ENCODE results near the gene P2RX5. TPM values are rescaled to one million over a fixed set of nuclear protein-coding genes. Genes with fewer than 3 reads are reported as not detected.

P2RX5 gene
- total RNA-seq, 1 experiment from 2014 or later: 8.8 TPM

- TF ChIP-seq MLX (CRISPR knock-in tag; IDR thresholded peaks at IDR 0.05) (no peak), USF1 (CRISPR knock-in tag; IDR thresholded peaks at IDR 0.05) (no peak), ZNF121 (CRISPR knock-in tag; IDR thresholded peaks at IDR 0.05) (no peak), ZNF232 (CRISPR knock-in tag; IDR thresholded peaks at IDR 0.05) (no peak), ZNF532 (CRISPR knock-in tag; IDR thresholded peaks at IDR 0.05; ENCODE audit: borderline replicate concordance) (no peak), GTF2I (CRISPR knock-in tag; conservative IDR thresholded peaks at IDR 0.05) (no peak), NR1H2 (CRISPR knock-in tag; IDR thresholded peaks at IDR 0.05) (no peak), IRF2 (CRISPR knock-in tag; IDR thresholded peaks at IDR 0.05; ENCODE audit: borderline replicate concordance, low read depth) (no peak)
Measured at GRCh38 chr17:3744014-3744413, 48.1 kb upstream of the P2RX5 start (continued).

GRCh38 chr17:3740611-3741073 is 44.7 kb upstream of the P2RX5 start:
- H3K27ac Mint-ChIP-seq: no peak overlapping the region
- H3K4me3 Mint-ChIP-seq: no peak overlapping the region
- no peaks in the 10 kb centered on the region for H3K9me3 Mint-ChIP-seq
- CTCF ChIA-PET: interaction anchor here (0.6 to 5.8 kb wide), 11 partner anchors 10 to 173 kb away, joined by 3 to 125 read pairs (median 7); partner anchors contain the start of genes HASPIN and NCBP3
- POLR2A ChIA-PET: no interaction called here
- no peaks in the 10 kb centered on the region for H3K27me3 Mint-ChIP-seq (ENCODE audit: low read depth)
- TF ChIP-seq TEAD4 (CRISPR knock-in tag; IDR thresholded peaks at IDR 0.05): no peak
- TF ChIP-seq TEAD1 (CRISPR knock-in tag; IDR thresholded peaks at IDR 0.05): no peak
- no peak for TF ChIP-seq KAT7 (CRISPR knock-in tag; IDR thresholded peaks at IDR 0.05; ENCODE audit: borderline replicate concordance)
- no peak for TF ChIP-seq ERG (CRISPR knock-in tag; IDR thresholded peaks at IDR 0.05)
- TF ChIP-seq ELF4 (CRISPR knock-in tag; IDR thresholded peaks at IDR 0.05; ENCODE audit: low read depth): no peak
- no peak for TF ChIP-seq ATF3 (CRISPR knock-in tag; conservative IDR thresholded peaks at IDR 0.05)
- TF ChIP-seq, protein P1, sequence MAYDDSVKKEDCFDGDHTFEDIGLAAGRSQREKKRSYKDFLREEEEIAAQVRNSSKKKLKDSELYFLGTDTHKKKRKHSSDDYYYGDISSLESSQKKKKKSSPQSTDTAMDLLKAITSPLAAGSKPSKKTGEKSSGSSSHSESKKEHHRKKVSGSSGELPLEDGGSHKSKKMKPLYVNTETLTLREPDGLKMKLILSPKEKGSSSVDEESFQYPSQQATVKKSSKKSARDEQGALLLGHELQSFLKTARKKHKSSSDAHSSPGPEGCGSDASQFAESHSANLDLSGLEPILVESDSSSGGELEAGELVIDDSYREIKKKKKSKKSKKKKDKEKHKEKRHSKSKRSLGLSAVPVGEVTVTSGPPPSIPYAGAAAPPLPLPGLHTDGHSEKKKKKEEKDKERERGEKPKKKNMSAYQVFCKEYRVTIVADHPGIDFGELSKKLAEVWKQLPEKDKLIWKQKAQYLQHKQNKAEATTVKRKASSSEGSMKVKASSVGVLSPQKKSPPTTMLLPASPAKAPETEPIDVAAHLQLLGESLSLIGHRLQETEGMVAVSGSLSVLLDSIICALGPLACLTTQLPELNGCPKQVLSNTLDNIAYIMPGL (CRISPR knock-in tag; IDR thresholded peaks at IDR 0.05): no peak
- TF ChIP-seq, protein P2, sequence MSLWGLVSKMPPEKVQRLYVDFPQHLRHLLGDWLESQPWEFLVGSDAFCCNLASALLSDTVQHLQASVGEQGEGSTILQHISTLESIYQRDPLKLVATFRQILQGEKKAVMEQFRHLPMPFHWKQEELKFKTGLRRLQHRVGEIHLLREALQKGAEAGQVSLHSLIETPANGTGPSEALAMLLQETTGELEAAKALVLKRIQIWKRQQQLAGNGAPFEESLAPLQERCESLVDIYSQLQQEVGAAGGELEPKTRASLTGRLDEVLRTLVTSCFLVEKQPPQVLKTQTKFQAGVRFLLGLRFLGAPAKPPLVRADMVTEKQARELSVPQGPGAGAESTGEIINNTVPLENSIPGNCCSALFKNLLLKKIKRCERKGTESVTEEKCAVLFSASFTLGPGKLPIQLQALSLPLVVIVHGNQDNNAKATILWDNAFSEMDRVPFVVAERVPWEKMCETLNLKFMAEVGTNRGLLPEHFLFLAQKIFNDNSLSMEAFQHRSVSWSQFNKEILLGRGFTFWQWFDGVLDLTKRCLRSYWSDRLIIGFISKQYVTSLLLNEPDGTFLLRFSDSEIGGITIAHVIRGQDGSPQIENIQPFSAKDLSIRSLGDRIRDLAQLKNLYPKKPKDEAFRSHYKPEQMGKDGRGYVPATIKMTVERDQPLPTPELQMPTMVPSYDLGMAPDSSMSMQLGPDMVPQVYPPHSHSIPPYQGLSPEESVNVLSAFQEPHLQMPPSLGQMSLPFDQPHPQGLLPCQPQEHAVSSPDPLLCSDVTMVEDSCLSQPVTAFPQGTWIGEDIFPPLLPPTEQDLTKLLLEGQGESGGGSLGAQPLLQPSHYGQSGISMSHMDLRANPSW (CRISPR knock-in tag; conservative IDR thresholded peaks at IDR 0.05; ENCODE audit: low read depth): no peak
- TF ChIP-seq GABPB1 (CRISPR knock-in tag; IDR thresholded peaks at IDR 0.05): no peak
- TF ChIP-seq, protein P3, sequence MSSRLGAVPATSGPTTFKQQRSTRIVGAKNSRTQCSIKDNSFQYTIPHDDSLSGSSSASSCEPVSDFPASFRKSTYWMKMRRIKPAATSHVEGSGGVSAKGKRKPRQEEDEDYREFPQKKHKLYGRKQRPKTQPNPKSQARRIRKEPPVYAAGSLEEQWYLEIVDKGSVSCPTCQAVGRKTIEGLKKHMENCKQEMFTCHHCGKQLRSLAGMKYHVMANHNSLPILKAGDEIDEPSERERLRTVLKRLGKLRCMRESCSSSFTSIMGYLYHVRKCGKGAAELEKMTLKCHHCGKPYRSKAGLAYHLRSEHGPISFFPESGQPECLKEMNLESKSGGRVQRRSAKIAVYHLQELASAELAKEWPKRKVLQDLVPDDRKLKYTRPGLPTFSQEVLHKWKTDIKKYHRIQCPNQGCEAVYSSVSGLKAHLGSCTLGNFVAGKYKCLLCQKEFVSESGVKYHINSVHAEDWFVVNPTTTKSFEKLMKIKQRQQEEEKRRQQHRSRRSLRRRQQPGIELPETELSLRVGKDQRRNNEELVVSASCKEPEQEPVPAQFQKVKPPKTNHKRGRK (CRISPR knock-in tag; IDR thresholded peaks at IDR 0.05; ENCODE audit: borderline replicate concordance): no peak
- TF ChIP-seq E2F4 (CRISPR knock-in tag; IDR thresholded peaks at IDR 0.05; ENCODE audit: borderline replicate concordance, low read depth): no peak
- TF ChIP-seq ATF1 (CRISPR knock-in tag; IDR thresholded peaks at IDR 0.05): no peak
- no peaks in the 10 kb centered on the region for H3K36me3 Mint-ChIP-seq
- peaks cover 22% of the 10 kb centered on the region for H3K4me1 Mint-ChIP-seq
- ATAC-seq (no peak), DNase-seq (ENCODE audit: low spot score) (no peak)

Data from WTC11 (cell line).